Mesenchymal stem cell (in vitro differentiated cells and primary cell): Measurements from ENCODE around the gene VIPR2.

Experiments
- DNase-seq: peaks from one replicate; pipeline ENCODE4 v3.0.0-alpha.2; 2013
- H2AFZ ChIP-seq: one replicate; pipeline ENCODE4 v1.6.1; 2013; ENCODE audit warnings: low read depth, mild to moderate bottlenecking, control low read depth, inconsistent platforms, low read length, moderate library complexity
- H2AK5ac ChIP-seq: 2 replicates; pipeline ENCODE4 v1.6.1; 2013; ENCODE audit warnings: low read length, moderate library complexity, mild to moderate bottlenecking, inconsistent platforms; ENCODE audit not compliant: severe bottlenecking
- H2BK120ac ChIP-seq: one replicate; pipeline ENCODE4 v1.6.1; 2013; ENCODE audit warnings: low read depth, mild to moderate bottlenecking, inconsistent platforms, low read length, moderate library complexity
- H2BK12ac ChIP-seq, 2 experiments: one replicate each; pipeline ENCODE4 v1.6.1; 2013; ENCODE audit warnings: inconsistent platforms in 2 of 2, low read length in 2 of 2, mild to moderate bottlenecking in 2 of 2, moderate library complexity in 2 of 2, control low read depth in 1 of 2
- H2BK15ac ChIP-seq: one replicate; pipeline ENCODE4 v1.6.1; 2013; ENCODE audit warnings: mild to moderate bottlenecking, low read depth, inconsistent platforms; ENCODE audit not compliant: poor library complexity, severe bottlenecking
- H2BK5ac ChIP-seq: 2 replicates; pipeline ENCODE4 v1.6.1; 2013; ENCODE audit warnings: low read depth, mild to moderate bottlenecking, low read length, control low read depth, inconsistent platforms; ENCODE audit not compliant: poor library complexity, severe bottlenecking
- H3K14ac ChIP-seq, 2 experiments: one replicate each; pipeline ENCODE4 v1.6.1; 2013; ENCODE audit warnings: inconsistent platforms in 2 of 2, low read length in 2 of 2, control low read depth in 1 of 2, mild to moderate bottlenecking in 1 of 2, moderate library complexity in 1 of 2
- H3K18ac ChIP-seq, 2 experiments: one replicate each; pipeline ENCODE4 v1.6.1; 2013; ENCODE audit warnings: inconsistent platforms in 2 of 2, low read length in 2 of 2, control low read depth in 1 of 2, low read depth in 1 of 2, mild to moderate bottlenecking in 1 of 2
- H3K23ac ChIP-seq, 2 experiments: one replicate each; pipeline ENCODE4 v1.6.1; 2013; ENCODE audit warnings: inconsistent platforms in 2 of 2, low read length in 2 of 2, mild to moderate bottlenecking in 2 of 2, moderate library complexity in 2 of 2, control low read depth in 1 of 2
- H3K27ac ChIP-seq: 2 replicates; pipeline ENCODE4 v1.5.1; 2013; ENCODE audit warnings: mild to moderate bottlenecking, moderate library complexity, low read length, control low read depth, inconsistent platforms; ENCODE audit not compliant: poor library complexity, severe bottlenecking
- H3K27me3 ChIP-seq, 2 experiments: 2 replicates each; pipeline versions ENCODE4 v1.6.1 to v1.7.0; 2013; ENCODE audit warnings: low read length in 2 of 2, mild to moderate bottlenecking in 2 of 2, moderate library complexity in 2 of 2, control low read depth in 1 of 2, inconsistent platforms in 1 of 2; ENCODE audit not compliant: control insufficient read depth in 1 of 2, insufficient read depth in 1 of 2
- H3K36me3 ChIP-seq, 2 experiments: 2 replicates each; pipeline versions ENCODE4 v1.6.1 to v1.7.0; 2013; ENCODE audit warnings: low read length in 2 of 2, control low read depth in 1 of 2, inconsistent platforms in 1 of 2, low read depth in 1 of 2, mild to moderate bottlenecking in 1 of 2; ENCODE audit not compliant: insufficient read depth in 2 of 2, control insufficient read depth in 1 of 2
- H3K4ac ChIP-seq, 2 experiments: one replicate each; pipeline ENCODE4 v1.6.1; 2013; ENCODE audit warnings: inconsistent platforms in 2 of 2, low read length in 2 of 2, mild to moderate bottlenecking in 2 of 2, moderate library complexity in 2 of 2, control low read depth in 1 of 2, low read depth in 1 of 2
- H3K4me1 ChIP-seq: 2 replicates; pipeline ENCODE4 v1.6.1; 2013; ENCODE audit warnings: low read depth, low read length, control low read depth; ENCODE audit not compliant: control insufficient read depth, insufficient read depth
- H3K4me2 ChIP-seq: 2 replicates; pipeline ENCODE4 v1.6.1; 2013; ENCODE audit warnings: low read length, mild to moderate bottlenecking, inconsistent platforms; ENCODE audit not compliant: poor library complexity, severe bottlenecking
- H3K4me3 ChIP-seq, 2 experiments: 2 replicates each; pipeline versions ENCODE4 v1.5.1 to v1.7.0; 2013; ENCODE audit warnings: low read length in 2 of 2, mild to moderate bottlenecking in 2 of 2, control low read depth in 1 of 2, low read depth in 1 of 2; ENCODE audit not compliant: insufficient read depth in 1 of 2
- H3K79me1 ChIP-seq: replicated peaks from 2 replicates; pipeline ENCODE4 v1.6.1; 2013; ENCODE audit warnings: mild to moderate bottlenecking, control low read depth, low read length, inconsistent platforms; ENCODE audit not compliant: poor library complexity, severe bottlenecking
- H3K9ac ChIP-seq: 2 replicates; pipeline ENCODE4 v1.7.0; 2013; ENCODE audit warnings: mild to moderate bottlenecking, low read length, moderate library complexity
- H3K9me3 ChIP-seq: 2 replicates; pipeline ENCODE4 v1.7.0; 2013; ENCODE audit warnings: mild to moderate bottlenecking, low read length; ENCODE audit not compliant: control insufficient read depth
- H4K8ac ChIP-seq: one replicate; pipeline ENCODE4 v1.6.1; 2013; ENCODE audit warnings: inconsistent platforms, mild to moderate bottlenecking, low read length, moderate library complexity
- H4K91ac ChIP-seq: one replicate; pipeline ENCODE4 v1.6.1; 2013; ENCODE audit warnings: mild to moderate bottlenecking, low read length, inconsistent platforms
- WGBS: methylation state at CpG from one replicate; pipeline ENCODE4 v1.1.7; 2013; ENCODE audit warnings: mixed read lengths; 5-methylcytosine and 5-hydroxymethylcytosine counted together

VIPR2 gene

DNA sequence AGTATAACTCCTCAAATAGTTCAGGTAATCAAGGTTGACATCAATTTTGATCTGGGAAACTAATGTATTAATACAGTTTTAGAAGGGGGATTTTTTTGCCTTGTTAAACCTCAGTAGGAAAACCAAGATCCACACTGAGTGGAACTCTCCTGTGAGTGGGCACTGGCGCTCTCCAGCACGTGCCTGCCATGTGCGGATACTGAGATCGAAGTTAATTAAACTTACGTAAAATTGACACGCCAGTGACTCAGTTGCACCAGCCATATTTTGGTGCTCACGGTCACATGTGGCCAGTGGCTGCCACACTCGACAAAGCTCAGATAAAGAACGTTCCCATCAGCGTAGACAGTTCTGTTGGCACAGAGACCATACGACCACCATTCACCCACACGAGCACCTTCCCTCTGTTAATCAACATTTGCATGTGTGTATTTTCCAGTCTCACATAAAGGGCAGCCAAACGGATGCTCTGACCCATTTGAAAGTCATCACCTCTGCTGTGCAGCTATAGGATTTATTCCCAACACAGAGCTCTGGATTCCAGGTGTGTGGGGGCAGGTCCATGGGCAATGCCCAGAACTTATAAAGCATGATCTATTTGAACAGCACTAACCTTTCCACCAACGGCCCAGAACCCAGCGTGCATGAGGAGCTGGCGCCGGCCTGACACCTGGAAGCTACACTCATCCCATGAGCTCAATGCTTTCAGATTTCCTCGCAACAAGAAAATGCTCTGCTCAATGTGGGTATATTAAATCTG, 77.7 kb downstream of the VIPR2 start:
- no peak overlapping the region for H3K4ac ChIP-seq
- no peaks in the 10 kb centered on the region for H3K36me3 ChIP-seq

DNA sequence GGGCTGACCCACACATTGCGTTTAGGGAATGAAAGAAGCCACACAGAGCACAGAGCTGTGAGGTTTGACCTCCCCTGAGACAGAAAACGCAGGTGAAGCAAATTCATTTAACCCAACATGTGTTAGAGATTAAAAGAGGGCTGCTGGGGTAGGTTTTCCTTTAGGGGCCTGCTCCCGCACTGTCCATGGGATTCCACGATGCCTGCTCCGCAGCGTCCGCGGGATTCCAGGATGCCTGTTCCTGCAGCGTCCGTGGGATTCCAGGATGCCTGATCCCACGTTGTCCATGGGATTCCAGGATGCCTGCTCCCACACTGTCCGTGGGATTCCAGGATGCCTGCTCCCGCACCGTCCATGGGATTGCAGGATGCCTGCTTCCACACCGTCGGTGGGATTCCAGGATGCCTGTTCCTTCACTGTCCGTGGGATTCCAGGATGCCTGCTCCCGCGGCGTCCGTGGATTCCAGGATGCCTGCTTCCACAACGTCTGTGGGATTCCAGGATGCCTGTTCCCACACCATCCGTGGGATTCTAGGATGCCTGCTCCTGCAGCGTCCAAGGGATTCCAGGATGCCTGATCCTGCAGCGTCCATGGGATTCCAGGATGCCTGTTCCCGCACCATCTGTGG, 78.7 kb downstream of the VIPR2 start:
- Histone ChIP-seq H3K36me3 (no peaks in the 10 kb centered on the region), H3K18ac (no peak overlapping the region), H3K4me3 (no peak overlapping the region), H3K14ac (no peak overlapping the region), H3K4me2 (no peak overlapping the region), H2BK15ac (no peak overlapping the region), H3K79me1 (no peaks in the 10 kb centered on the region), H3K9ac (no peak overlapping the region), H2BK12ac (no peak overlapping the region), H2BK5ac (no peak overlapping the region), H3K9me3 (no peaks in the 10 kb centered on the region), H3K4ac (no peak overlapping the region), H3K23ac (no peak overlapping the region), H3K27ac (no peak overlapping the region), H2BK120ac (no peak overlapping the region), H2AFZ (no peak overlapping the region), H3K4me1 (peaks cover 8% of the 10 kb centered on the region), H4K8ac (no peak overlapping the region), H2AK5ac (no peak overlapping the region), H3K27me3 (no peaks in the 10 kb centered on the region), H4K91ac (no peak overlapping the region)
- WGBS, result 84% methylated on average over 26 of the region's 26 CpGs
- no peak for DNase-seq

More for the DNA sequence above, 77.7 kb downstream of the VIPR2 start:
- Histone ChIP-seq H2BK12ac (no peak overlapping the region), H3K18ac (no peak overlapping the region), H2AK5ac (no peak overlapping the region), H3K4me2 (no peak overlapping the region), H2AFZ (no peak overlapping the region), H2BK120ac (no peak overlapping the region), H2BK15ac (no peak overlapping the region), H3K27ac (no peak overlapping the region), H3K14ac (no peak overlapping the region), H3K9me3 (no peaks in the 10 kb centered on the region), H3K4me1 (peaks cover under 1% of the 10 kb centered on the region), H3K4me3 (no peak overlapping the region), H3K9ac (no peak overlapping the region), H4K8ac (no peak overlapping the region), H3K79me1 (no peaks in the 10 kb centered on the region), H2BK5ac (no peak overlapping the region), H3K27me3 (no peaks in the 10 kb centered on the region), H3K23ac (no peak overlapping the region), H4K91ac (no peak overlapping the region)
- no peak for DNase-seq
- 85% methylated on average over 13 of the region's 18 CpGs for WGBS

DNA sequence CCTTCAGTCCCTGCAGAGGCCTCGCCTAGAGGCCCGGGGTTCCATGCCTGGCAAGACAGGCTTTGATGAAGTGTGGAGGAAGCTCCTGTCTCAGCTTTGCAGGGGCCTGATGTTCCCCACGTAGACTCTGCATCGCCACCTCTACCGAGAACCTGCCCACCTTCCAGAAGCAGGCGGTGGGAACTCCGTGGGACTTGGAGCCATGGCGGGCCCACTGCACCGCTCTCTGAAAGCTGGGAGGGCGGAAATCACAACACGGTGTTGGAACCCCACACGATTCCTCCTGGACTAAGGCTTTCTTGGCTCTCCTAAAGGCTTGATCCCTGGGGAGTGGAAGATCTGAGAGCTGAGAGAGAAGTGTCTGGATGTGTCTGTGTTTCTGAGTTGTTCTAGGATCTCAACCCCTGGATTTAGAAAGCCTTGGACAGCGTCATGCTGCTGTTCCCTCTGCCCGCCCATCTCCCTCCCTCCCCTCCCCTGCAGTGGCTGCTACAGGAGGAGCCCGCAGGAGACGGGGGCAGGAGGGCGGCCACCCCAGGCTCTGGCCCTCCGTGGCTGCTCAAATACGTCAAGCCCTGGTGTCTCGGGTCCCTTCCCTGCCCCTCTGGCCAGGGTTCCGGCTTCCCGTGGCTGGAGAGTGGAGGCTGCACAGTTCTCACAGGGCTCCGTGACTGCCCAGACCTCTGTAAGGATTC, 79.7 kb downstream of the VIPR2 start:
- 81% methylated on average over 23 of the region's 23 CpGs for WGBS
- Histone ChIP-seq H3K27me3 (peaks cover 0 to 4% of the 10 kb centered on the region in 2 experiments), H3K27ac (no peak overlapping the region), H2BK5ac (no peak overlapping the region), H2BK15ac (no peak overlapping the region), H4K8ac (no peak overlapping the region), H3K14ac (no peak overlapping the region), H3K9ac (no peak overlapping the region), H3K4me1 (peaks cover 8% of the 10 kb centered on the region), H3K4me3 (no peak overlapping the region), H4K91ac (no peak overlapping the region), H3K23ac (no peak overlapping the region), H3K4ac (no peak overlapping the region), H3K4me2 (no peak overlapping the region), H3K79me1 (no peaks in the 10 kb centered on the region), H3K18ac (no peak overlapping the region), H2AFZ (no peak overlapping the region), H2AK5ac (no peak overlapping the region), H3K9me3 (no peaks in the 10 kb centered on the region), H2BK12ac (no peak overlapping the region), H3K36me3 (no peaks in the 10 kb centered on the region), H2BK120ac (no peak overlapping the region)
- no peak for DNase-seq

DNA sequence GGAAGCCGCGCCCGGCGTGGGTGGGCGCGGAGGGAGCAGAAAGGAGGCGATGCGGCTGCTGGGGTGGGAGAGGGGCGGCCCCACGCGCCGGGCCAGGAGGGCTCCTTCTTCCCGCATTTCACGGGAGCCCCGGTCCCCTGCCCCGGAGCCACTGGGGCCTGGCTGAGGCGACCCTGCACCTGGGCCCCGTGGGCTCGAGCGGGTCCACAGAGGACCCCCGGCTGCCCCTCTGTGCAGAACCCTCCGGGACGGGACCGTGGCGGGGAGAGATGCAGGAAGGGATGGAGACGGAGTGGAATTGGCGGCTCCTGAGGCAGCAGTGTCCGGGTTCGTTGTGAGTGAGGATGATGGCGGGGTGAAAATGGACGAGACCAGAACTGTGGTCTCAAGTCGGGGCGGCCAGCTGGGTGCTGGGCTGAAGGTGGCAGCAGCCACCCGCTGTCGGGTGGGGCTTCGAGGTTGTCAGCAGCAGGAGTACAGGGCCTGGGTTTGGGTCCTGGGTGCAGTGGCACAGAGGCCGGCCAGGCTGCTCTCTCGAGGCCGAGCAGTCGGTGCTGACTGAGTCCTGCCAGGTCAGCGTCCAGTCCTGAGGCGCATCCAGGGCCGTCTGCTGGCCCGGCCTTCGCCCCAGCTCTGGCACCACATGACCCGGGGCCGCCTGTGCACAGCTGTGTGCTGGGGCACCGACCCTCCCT, 80.4 kb downstream of the VIPR2 start:
- Histone ChIP-seq H3K79me1 (no peaks in the 10 kb centered on the region), H3K27ac (no peak overlapping the region), H4K91ac (no peak overlapping the region), H3K4me3 (no peak overlapping the region), H2BK5ac (no peak overlapping the region), H3K4me1 (peaks cover 8% of the 10 kb centered on the region), H3K4me2 (no peak overlapping the region), H2BK15ac (no peak overlapping the region), H4K8ac (no peak overlapping the region), H2AFZ (no peak overlapping the region), H3K9me3 (no peaks in the 10 kb centered on the region), H3K23ac (no peak overlapping the region), H2AK5ac (no peak overlapping the region), H3K18ac (no peak overlapping the region), H2BK12ac (no peak overlapping the region), H3K27me3 (peaks cover 0 to 4% of the 10 kb centered on the region in 2 experiments), H3K9ac (no peak overlapping the region), H3K4ac (no peak overlapping the region), H3K14ac (no peak overlapping the region), H2BK120ac (no peak overlapping the region), H3K36me3 (no peaks in the 10 kb centered on the region)
- WGBS, result 92% methylated on average over 48 of the region's 48 CpGs
- no peak for DNase-seq
